Stomach (tissue), 9 donors: ENCODE measurements around the gene RCL1. TPM values are rescaled to one million over a fixed set of nuclear protein-coding genes. Genes with fewer than 3 reads are reported as not detected.
"Not testable (repeated sequence)": the region's sequence is repeated elsewhere in the genome, so short reads cannot be mapped to it uniquely, and the experiment has no call there.

ENCODE experiments used
- DNase-seq, 2 donors: peaks; one replicate each; pipeline versions ENCODE4 v3.0.0 to v3.0.0-alpha.2; 2013 to 2019
- H3K27ac ChIP-seq, 5 donors: fragments of 200-600 bp in 4 of 5; sonication (generic) in 4 of 5; one replicate each; pipeline ENCODE4 v1.5.1; 2013 to 2019; ENCODE audit warnings: mild to moderate bottlenecking in 1 of 5, moderate library complexity in 1 of 5
- H3K27me3 ChIP-seq, 3 donors: fragments of 200-600 bp; sonication (generic); one replicate each; pipeline ENCODE4 v1.5.1; 2017 to 2019; ENCODE audit warnings: mixed run types in 1 of 3
- H3K36me3 ChIP-seq, 4 donors: fragments of 200-600 bp; sonication (generic); 1 replicate in 3 of 4; 2 replicates in 1 of 4; pipeline ENCODE4 v1.5.1; 2016 to 2019
- H3K4me1 ChIP-seq, 4 donors: fragments of 200-600 bp; sonication (generic); one replicate each; pipeline ENCODE4 v1.5.1; 2016 to 2019
- H3K4me3 ChIP-seq, 4 donors: fragments of 200-600 bp; sonication (generic) in 3 of 4; one replicate each; pipeline ENCODE4 v1.5.1; 2016 to 2019; ENCODE audit warnings: mild to moderate bottlenecking in 1 of 4
- H3K9me3 ChIP-seq, 4 donors: fragments of 200-600 bp; sonication (generic); one replicate each; pipeline ENCODE4 v1.5.1; 2016 to 2019
- EP300 ChIP-seq: sonication (generic); formaldehyde crosslinking; IDR thresholded peaks from one replicate; pipeline ENCODE4 v1.6.1; 2017; ENCODE audit warnings: antibody characterized with exemption
- POLR2A ChIP-seq, 4 donors: fragments of 450-650 bp; IDR thresholded peaks; one replicate each; pipeline ENCODE4 v1.6.1; 2016; ENCODE audit warnings: antibody characterized with exemption in 4 of 4, control low read depth in 2 of 4, mild to moderate bottlenecking in 1 of 4, moderate library complexity in 1 of 4
- POLR2AphosphoS5 ChIP-seq, 3 donors: sonication (generic); formaldehyde crosslinking; IDR thresholded peaks; one replicate each; pipeline ENCODE4 v1.6.1; 2016; ENCODE audit warnings: antibody characterized with exemption in 3 of 3
- WGBS, 5 donors: extraction: QIAGEN DNeasy Blood & Tissue Kit in 3 of 5; methylation state at CpG; one replicate each; pipeline versions ENCODE4 v1.1.5 to v1.1.7; 2013 to 2018; 5-methylcytosine and 5-hydroxymethylcytosine counted together
- intact Hi-C: fragments of 100-400 bp; cut with DNase I; formaldehyde crosslinking; loops from one replicate; pipeline ENCODE4 v1.15.1; 2023; ENCODE audit warnings: low total_unique reads
- polyA plus RNA-seq, 3 donors: library from polyadenylated mRNA; stranded (reverse); fragments of 200-250 nt; gene quantifications; one replicate each; pipeline ENCODE4 v1.2.3, GENCODE V29; 2013
- total RNA-seq, 5 donors: library from RNA; depleted of rRNA; stranded (reverse); fragments of >200 nt; gene quantifications; one replicate each; pipeline versions ENCODE4 v1.1.0 to v1.2.3, GENCODE V29; 2014 to 2016
- TF ChIP-seq, protein P1 (sequence below), 7 experiments: fragments of 450-650 bp in 4 of 7; fragments of 200-600 bp in 3 of 7; sonication (generic) in 3 of 7; IDR thresholded peaks; one replicate each; pipeline ENCODE4 v1.5.1; 2016 to 2019; ENCODE audit warnings: antibody characterized with exemption in 7 of 7, control low read depth in 2 of 7, mild to moderate bottlenecking in 1 of 7
- donor health status: healthy with polysubstance abuse.
- donor health status: Bipolar disorder and iron deficiency.
- donor health status: healthy.

The RCL1 gene
- total and polyA plus RNA-seq, 8 donors, result 11.7 to 38.7 (median 14.5) TPM

DNA sequence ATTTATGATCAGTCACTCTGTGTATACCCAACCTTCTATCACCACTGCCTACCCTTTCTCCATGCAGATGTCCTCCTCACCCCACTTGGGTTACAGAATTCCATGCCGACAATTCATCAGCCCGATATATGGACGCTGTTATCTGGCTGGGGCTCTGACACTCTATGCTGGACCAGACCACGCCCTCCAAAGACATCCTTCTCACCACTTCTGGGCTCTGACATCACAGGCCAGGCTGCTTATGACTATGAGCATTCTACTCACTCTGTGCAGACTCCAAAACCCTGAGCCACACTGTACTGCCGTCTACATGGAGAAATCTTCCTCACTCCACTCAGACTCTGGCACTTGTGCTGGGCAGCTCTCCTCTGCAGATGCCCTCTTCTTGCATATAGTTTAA, 44.1 kb upstream of the RCL1 start:
- H3K27ac ChIP-seq, result no peak overlapping the region
- H3K4me3 ChIP-seq, result no peak overlapping the region
- WGBS, 5 donors, result 83 to 93% (median 89%) methylated on average over 5 of the region's 5 CpGs
- TF ChIP-seq, protein P1, sequence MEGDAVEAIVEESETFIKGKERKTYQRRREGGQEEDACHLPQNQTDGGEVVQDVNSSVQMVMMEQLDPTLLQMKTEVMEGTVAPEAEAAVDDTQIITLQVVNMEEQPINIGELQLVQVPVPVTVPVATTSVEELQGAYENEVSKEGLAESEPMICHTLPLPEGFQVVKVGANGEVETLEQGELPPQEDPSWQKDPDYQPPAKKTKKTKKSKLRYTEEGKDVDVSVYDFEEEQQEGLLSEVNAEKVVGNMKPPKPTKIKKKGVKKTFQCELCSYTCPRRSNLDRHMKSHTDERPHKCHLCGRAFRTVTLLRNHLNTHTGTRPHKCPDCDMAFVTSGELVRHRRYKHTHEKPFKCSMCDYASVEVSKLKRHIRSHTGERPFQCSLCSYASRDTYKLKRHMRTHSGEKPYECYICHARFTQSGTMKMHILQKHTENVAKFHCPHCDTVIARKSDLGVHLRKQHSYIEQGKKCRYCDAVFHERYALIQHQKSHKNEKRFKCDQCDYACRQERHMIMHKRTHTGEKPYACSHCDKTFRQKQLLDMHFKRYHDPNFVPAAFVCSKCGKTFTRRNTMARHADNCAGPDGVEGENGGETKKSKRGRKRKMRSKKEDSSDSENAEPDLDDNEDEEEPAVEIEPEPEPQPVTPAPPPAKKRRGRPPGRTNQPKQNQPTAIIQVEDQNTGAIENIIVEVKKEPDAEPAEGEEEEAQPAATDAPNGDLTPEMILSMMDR (IDR thresholded peaks at IDR 0.05), result no peak
- TF ChIP-seq POLR2A (IDR thresholded peaks at IDR 0.05), result no peak
- no peak for TF ChIP-seq EP300
- TF ChIP-seq POLR2AphosphoS5 (IDR thresholded peaks at IDR 0.05), result no peak
- DNase-seq, result no peak
- H3K9me3 ChIP-seq, result no peaks in the 10 kb centered on the region
- no peaks in the 10 kb centered on the region for H3K36me3 ChIP-seq
- H3K4me1 ChIP-seq, result no peaks in the 10 kb centered on the region
- intact Hi-C loops, result no loop called here
- H3K27me3 ChIP-seq, result no peaks in the 10 kb centered on the region

GRCh38 chr9:4750023-4750673, 42.6 kb upstream of the RCL1 start:
- Histone ChIP-seq H3K4me1 (no peaks in the 10 kb centered on the region), H3K9me3 (no peaks in the 10 kb centered on the region), H3K4me3 (no peak overlapping the region), H3K27ac (no peak overlapping the region), H3K27me3 (no peaks in the 10 kb centered on the region), H3K36me3 (no peaks in the 10 kb centered on the region)
- 37 to 45% (median 37%) methylated on average over 8 of the region's 8 CpGs for WGBS, 5 donors
- peak in 1 of 2 donors; percentile 67 for DNase-seq
- intact Hi-C loops, result loop anchor here (10.0 kb wide), 1 partner anchor 845 kb away; no protein-coding TSS in a partner anchor
- TF ChIP-seq, protein P1 (IDR thresholded peaks at IDR 0.05), result peak in 4 of 7 experiments; percentile 40 to 46 (median 44)
- no peak for TF ChIP-seq POLR2AphosphoS5 (IDR thresholded peaks at IDR 0.05)

GRCh38 chr9:4754530-4754929, 38.2 kb upstream of the RCL1 start:
- H3K27me3 ChIP-seq, result not testable (repeated sequence)
- intact Hi-C loops, result loop anchor here (10.0 kb wide), 1 partner anchor 840 kb away; no protein-coding TSS in a partner anchor

GRCh38 chr9:4755026-4755609, 37.6 kb upstream of the RCL1 start:
- no peak overlapping the region for H3K4me3 ChIP-seq
- no peaks in the 10 kb centered on the region for H3K9me3 ChIP-seq
- H3K27ac ChIP-seq, result no peak overlapping the region
- no peak for TF ChIP-seq POLR2AphosphoS5 (IDR thresholded peaks at IDR 0.05)
- TF ChIP-seq, protein P1 (IDR thresholded peaks at IDR 0.05), result no peak
- peaks cover 0 to 12% (median 6%) of the 10 kb centered on the region in 4 donors for H3K4me1 ChIP-seq
- 63 to 68% (median 67%) methylated on average over 5 of the region's 5 CpGs for WGBS, 5 donors
- no peak for DNase-seq
- intact Hi-C loops, result loop anchor here (10.0 kb wide), 1 partner anchor 840 kb away; no protein-coding TSS in a partner anchor
- no peaks in the 10 kb centered on the region for H3K36me3 ChIP-seq
- no peaks in the 10 kb centered on the region for H3K27me3 ChIP-seq

More at GRCh38 chr9:4754530-4754929, 38.2 kb upstream of the RCL1 start:
- not testable (repeated sequence) for H3K9me3 ChIP-seq, DNase-seq, H3K36me3 ChIP-seq, H3K4me3 ChIP-seq, H3K4me1 ChIP-seq, H3K27ac ChIP-seq

DNA sequence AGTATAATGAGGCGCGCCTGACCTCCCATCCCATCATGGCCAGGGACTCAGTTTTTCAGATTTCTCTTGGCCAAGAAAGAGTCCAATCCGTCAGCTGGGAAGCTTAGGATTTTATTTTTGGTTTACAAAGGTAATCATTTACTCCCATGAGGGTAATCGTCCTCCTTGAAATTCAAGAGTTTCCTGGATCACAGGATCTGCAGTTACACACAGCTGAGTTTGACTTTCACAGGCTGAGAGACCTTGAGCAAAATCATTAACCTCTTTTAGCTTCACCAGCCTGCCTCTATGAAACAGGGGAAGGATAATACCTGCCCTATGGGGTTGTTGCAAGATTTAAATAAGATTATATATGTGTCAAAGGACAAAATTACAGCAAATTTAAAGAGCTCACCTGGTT, 36.3 kb upstream of the RCL1 start:
- no peaks in the 10 kb centered on the region for H3K36me3 ChIP-seq
- peaks cover 0 to 14% (median 6%) of the 10 kb centered on the region in 4 donors for H3K4me1 ChIP-seq

More for the DNA sequence above, 36.3 kb upstream of the RCL1 start:
- TF ChIP-seq EP300, result no peak
- TF ChIP-seq, protein P1 (IDR thresholded peaks at IDR 0.05), result no peak
- TF ChIP-seq POLR2A (IDR thresholded peaks at IDR 0.05), result no peak
- no peak overlapping the region for H3K4me3 ChIP-seq
- peak overlapping the region in 1 of 5 donors; percentile 19 for H3K27ac ChIP-seq
- 61 to 74% (median 69%) methylated on average over 4 of the region's 4 CpGs for WGBS, 5 donors
- H3K27me3 ChIP-seq, result no peaks in the 10 kb centered on the region
- H3K9me3 ChIP-seq, result no peaks in the 10 kb centered on the region
- peak in 1 of 2 donors; percentile 29 for DNase-seq
- intact Hi-C loops, result loop anchor here (10.0 kb wide), 1 partner anchor 838 kb away; no protein-coding TSS in a partner anchor
